ENCODE data around the gene STARD10. TPM values are rescaled to one million over a fixed set of nuclear protein-coding genes. Genes with fewer than 3 reads are reported as not detected.

The STARD10 gene
- 19.0 and 39.6 TPM in 2 replicates for total RNA-seq

GRCh38 chr11:72793425-72794367 lies at the start of gene STARD10:
Gene STARD10 (minus strand): TSS chr11:72794047. CDS start chr11:72781181, 12,866 bp downstream.

GRCh38 chr11:72814286-72815109 lies 20.7 kb upstream of the STARD10 start, which contains the start of gene ATG16L2:
Gene ATG16L2 (plus strand): TSS chr11:72814411. CDS start chr11:72814446, 35 bp downstream.

GRCh38 chr11:72752088-72752914 lies 41.5 kb downstream of the STARD10 start, which contains the start of gene ARAP1:
Gene ARAP1 (minus strand): TSS chr11:72752408. CDS start chr11:72727128, 25,280 bp downstream.

Small RNA genes within 50 kb of the gene (small RNA-seq; reads per million reads assigned to genes)
- gene MIR4692 (ENCODE audit: low replicate concordance) (not detected), gene RF00019 (ENCODE audit: low replicate concordance) (not detected)

Other genes starting within 250 kb of the STARD10 start
- gene PDE2A, start 119.6 kb downstream of the STARD10 start, total RNA-seq, result 0.44 and 2.9 TPM in 2 replicates
- 70.2 and 86.7 TPM in 2 replicates for gene ARAP1, start 41.6 kb downstream of the STARD10 start, total RNA-seq
- gene ATG16L2, start 20.4 kb upstream of the STARD10 start, total RNA-seq, result 7.0 and 13.3 TPM in 2 replicates

All from placental pericyte (primary cell).